GM18870 (cell line): Measurements from ENCODE around the gene SPATS2L.
A peak's percentile ranks its signal among the peaks of the same experiment; 100 is the strongest.

Experiments used
- ATAC-seq: cut with Tn5 transposase; IDR thresholded peaks from one replicate; pipeline ENCODE4 v1.9.1; 2021; ENCODE audit warnings: moderate library complexity; ENCODE audit not compliant: unreplicated experiment

Gene SPATS2L

GRCh38 chr2:200296118-200296517 is 10.4 kb upstream of the SPATS2L start:
- no peak for ATAC-seq

GRCh38 chr2:200297100-200297499 is 9.4 kb upstream of the SPATS2L start:
- ATAC-seq, result no peak

DNA sequence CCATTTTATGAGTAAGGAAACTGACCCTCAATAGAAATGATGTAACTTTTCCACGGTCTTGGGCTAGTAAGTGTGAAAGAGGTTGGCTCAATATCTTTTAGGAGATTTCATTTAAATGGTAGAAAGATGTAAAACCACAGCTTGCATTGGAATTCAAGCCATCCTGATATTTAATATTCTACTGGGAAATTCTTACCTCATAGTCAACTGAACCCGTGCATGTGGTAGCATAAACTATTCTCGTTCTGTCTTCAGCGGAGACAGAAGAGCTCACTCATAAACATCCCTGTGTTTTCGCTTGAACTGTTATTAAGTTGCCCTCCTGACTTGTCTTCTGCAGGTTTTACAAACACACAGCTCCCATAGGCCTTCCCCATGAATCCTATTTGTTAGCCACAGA is 8.5 kb upstream of the SPATS2L start:
- no peak for ATAC-seq

DNA sequence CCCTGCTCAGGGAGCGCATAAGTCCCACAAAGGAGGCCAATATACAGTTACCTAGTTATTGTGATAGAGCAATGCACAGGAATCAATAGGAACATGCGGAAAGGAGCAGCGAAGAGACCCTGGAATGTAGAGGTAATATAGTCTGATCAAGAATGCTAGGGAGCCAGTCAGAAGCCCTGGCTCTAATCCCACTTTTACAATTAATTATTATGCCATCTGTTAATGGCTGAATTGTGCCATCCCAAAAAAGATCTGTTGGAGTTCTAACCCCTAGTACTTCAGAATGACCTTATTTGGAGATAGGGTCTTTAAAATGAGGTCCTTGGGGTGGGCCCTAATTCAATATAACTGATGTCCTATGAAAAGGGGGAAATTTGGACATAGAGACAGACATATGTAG is 7.7 kb upstream of the SPATS2L start:
- ATAC-seq, result no peak

DNA sequence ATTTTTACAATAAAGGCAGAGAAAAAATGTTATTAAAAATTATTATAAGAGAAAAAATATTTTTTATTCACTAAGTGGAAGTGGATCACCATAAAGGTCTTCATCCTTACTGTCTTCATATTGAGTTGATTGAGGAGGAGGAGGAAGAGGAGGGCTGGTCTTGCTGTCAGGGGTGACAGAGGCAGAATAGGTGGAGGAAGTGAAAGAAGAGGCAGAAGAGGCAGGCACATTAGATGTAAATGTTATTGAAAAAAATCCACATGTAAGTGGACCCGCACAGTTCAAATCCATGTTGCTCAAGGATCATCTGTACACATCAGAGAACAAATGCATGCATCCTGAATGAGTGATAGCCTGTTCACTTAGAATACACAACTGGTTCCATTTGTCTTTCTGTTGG is 6.4 kb upstream of the SPATS2L start:
- ATAC-seq, result no peak

DNA sequence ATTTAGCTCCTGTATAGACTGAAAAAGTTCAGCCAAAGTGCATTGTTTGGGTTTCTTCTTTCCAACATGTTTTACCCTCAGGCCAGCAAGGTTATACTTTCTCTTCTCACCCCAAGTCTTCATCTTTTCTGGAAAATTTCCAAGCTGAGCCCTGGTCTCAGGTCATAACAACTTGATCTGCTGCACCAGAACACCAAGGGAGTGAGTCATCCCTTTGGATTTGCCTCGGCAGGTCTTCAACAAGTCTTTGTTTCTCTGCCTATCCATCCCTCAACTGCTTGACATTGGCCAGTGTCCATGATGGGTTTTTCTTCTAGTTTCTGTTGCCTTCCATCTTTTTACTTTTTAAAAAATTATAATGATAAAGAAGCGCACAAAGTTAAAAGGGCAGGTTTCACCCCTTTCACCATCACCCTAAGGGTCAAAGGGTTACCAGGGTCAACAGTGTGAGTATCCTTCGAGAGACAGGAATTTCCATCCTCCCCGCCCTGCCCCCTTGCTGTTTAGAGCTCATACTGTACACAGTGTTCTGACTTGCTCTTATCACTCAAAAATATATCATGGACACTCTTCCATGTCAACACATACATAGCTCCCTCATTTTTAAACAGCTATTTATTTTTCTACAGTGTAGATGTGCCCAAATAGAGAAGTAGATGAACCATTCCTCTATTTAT is 5.7 kb upstream of the SPATS2L start:
- ATAC-seq, result no peak

- no peak for ATAC-seq
These were observed 4.3 kb upstream of the SPATS2L start for GRCh38 chr2:200301953-200302858.

DNA sequence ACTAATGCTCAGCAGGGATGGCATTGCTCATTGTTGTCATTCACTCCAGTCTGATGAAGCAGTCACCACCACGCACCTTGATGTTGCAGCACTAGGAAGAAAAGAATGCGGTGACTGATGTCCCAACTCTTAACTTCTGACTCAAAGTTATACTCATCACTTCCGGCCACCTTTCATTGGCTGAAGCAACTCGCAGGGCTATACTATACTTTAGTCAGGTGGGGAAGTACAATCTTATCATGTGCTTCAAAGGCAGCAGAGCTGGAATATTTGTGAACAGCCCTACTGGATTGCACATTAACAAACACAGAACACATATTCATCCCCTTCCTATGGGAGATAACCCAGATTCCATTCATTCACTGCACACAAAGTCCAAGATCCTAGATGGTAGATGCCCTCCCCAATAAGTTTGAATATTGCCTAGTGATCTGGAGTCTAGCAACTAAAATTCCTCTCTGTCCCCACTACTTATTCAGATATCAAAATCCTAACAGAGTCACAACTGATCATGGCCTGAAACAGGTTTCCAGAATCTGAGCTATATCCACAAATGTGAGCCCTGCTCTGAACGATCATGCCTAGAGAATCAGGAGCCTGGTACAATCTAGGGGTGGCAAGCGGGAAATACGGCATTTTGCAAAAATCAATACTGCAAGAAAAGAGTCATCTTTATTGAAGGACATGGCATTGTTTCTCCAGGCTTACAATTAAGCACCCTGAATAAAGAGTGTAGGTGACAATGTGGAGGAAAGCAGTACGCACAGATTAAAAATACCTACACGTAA is 3.4 kb upstream of the SPATS2L start:
- ATAC-seq, result no peak

GRCh38 chr2:200305797-200306195 is 697 bp upstream of the SPATS2L start:
- ATAC-seq, result no peak

DNA sequence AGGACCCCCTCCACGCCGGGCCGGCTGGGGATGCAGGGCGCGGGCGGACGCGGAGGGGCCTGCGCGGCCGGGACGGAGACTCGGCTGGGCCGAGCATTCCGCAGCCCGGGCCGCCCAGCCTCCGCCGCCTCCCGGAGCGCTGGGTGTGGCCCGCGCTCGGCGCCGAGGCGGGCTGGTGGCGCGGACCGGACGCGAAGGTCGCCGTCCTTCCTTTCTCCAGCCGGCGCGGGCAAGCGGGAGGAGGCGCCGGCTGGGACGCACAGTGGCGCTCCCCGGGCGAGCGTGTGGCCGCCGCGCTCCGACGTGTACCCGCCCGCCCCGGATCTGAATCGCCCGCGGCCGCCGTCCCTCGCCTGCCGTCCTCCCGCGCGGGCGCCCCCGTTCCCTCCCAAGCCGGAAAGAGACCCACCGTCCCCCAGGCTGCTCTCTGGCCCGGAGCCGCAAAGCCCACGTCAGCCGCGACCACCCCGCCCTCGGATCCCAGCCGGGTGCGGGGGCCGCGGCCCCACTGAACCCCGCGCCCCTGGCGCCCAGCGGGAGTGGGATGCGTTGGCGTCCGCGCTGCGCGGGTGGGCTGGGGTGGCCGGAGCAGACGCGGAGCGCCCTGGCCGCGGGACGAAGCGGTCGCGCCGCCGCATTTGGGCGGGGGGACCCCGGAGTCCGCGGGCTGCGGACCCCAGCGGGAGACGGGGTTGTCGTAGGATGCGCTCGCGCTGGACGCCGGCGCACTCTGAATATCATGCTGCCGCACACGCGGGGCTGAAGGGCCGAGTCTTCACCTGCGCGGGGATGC is 634 bp downstream of the SPATS2L start:
- ATAC-seq, result peak; percentile 33

DNA sequence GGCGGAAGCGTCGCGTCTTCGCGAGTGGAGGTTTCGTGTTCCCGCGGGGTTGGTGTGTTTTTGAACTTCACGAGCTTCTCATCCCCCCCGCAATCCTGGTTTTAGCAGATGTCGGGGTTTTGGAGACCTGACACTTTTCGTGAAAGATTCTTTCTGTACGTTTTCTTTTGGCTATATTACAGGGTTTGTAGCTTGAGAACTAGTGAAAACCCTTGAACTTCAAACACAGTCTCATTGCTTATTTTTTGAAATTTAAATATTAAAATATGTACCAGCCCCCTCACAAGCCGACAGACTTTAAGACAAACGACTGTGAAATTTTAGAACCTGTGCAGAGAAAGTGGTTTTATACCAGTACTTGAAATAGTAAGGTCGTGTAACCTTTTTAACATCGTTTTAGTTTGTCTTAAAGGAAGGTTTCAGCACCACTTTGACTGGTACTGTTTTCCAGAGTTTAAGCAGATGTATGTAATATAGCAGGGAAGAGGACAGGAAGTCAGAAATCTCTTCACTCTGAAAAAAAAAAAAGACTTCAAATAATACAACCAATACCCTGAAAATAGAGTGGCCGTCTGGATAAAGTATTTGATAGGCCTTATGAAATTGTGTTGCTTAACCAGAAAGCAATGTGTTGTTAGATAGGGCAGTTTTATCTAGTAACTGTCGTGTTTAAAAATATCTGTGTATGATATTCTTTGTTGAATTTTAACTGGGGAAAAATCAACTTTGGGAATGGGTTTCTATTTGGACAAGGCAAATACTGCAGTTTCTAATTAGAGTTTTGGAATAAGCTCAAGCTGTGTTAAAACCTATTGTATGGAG is 1.4 kb downstream of the SPATS2L start:
- no peak for ATAC-seq

- no peak for ATAC-seq
These were observed 2.2 kb downstream of the SPATS2L start for GRCh38 chr2:200308546-200309295.

- ATAC-seq, result no peak
These were observed 3.0 kb downstream of the SPATS2L start for GRCh38 chr2:200309296-200310049.

DNA sequence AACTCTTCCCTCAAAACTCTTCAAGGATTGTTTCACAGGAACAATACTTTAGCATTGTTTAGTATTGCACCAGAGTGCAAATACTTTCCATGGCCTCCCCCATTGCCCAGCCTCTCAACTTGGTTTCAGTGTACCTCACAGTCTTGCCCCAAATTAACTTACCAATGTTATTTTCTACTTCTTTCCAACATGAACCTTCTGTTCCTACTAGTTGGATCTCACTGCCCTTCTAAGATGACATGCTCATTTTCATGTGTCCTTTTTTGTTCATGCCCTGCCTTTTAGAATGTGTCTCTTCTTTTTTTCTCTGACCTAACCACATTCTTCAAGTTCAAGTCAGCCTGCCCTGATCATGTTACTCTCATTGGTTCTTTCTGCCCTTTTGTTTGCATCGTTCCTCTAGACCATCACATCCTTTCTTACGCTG is 4.1 kb downstream of the SPATS2L start:
- ATAC-seq, result no peak

- no peak for ATAC-seq
These were observed 4.6 kb downstream of the SPATS2L start for GRCh38 chr2:200311139-200311538.

- ATAC-seq, result no peak
These were observed 8.6 kb downstream of the SPATS2L start for GRCh38 chr2:200314976-200315567.

- ATAC-seq, result no peak
These were observed 11.5 kb downstream of the SPATS2L start for GRCh38 chr2:200317975-200318374.

DNA sequence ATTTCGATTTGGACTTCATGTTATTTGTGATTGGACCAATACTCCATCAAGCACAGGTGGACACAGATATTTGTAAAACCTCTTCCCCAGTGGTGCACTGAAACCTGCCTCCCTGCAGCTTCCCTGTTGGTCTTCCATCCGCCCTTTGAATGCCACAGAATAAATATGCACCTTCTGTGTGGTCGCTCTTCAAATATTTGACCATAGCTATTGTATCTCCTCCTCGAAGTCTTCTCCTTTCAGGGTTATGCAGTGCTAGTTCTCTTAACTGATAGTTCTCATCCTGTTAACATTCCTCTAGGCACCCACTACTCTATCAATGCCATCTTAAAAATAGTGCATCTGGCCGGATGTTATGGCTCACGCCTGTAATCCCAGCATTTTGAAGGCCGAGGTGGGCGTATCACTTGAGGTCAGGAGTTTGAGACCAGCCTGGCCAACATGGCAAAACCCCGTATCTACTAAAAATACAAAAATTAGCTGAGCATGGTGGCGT is 12.5 kb downstream of the SPATS2L start:
- no peak for ATAC-seq
